Measurements from ENCODE around the gene SLC12A6.
"Not testable (repeated sequence)": the region's sequence is repeated elsewhere in the genome, so short reads cannot be mapped to it uniquely, and the experiment has no call there.

The SLC12A6 gene

GRCh38 chr15:34355241-34355640, 17.7 kb upstream of the SLC12A6 start:
- DNase-seq: no peak

DNA sequence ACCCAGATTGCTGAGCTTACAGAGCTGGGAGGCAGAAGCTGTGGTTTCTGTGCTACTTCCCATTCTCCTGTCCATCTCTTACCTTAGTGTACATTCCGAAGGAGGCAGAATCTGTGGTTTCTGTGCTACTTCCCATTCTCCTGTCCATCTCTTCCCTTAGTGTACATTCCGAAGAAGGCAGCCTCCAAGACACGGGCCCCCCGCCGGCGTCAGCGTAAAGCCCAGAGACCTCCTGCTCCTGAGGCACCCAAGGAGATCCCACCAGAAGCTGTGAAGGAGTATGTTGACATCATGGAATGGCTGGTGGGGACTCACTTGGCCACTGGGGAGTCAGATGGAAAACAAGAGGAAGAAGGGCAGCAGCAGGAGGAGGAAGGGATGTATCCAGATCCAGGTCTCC, 16.7 kb upstream of the SLC12A6 start:
- DNase-seq: no peak

- DNase-seq: no peak
These were observed 16.0 kb upstream of the SLC12A6 start for GRCh38 chr15:34353627-34354026.

DNA sequence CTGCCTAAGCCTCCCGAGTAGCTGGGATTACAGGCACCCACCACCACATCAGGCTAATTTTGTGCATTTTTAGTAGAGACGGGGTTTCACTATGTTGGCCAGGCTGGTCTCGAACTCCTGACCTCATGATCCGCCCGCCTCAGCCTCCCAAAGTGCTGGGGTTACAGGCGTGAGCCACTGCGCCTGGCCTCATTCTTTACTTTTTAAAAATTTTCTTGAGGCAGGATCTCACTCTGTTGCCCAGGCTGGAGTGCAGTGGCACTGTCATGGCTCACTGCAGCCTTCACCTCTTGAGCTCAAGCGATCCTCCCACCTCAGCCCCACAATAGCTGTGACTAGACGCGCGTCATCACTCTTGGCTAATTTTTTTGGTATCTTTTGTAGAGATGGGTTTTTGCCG, 15.4 kb upstream of the SLC12A6 start:
- not testable (repeated sequence) for DNase-seq

DNA sequence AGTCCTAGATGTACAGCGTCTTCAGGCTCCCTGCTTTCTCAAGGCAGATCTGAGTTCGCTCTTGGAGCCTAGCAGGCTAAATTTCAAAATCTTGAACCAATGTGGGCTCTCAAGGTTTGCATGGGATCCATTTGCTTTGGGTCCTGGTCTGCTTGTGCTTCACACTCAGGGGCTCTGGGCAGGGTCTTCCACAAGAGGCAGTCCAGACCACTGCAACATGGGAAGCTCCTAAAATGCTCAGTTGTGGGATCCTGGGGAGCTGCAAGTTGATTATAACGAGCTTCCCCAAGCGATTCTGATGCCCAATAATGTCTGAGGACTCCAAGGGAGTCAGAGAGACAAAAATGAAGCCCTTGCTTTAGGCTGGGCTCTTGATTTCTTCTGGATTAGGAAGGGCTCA, 12.2 kb upstream of the SLC12A6 start:
- DNase-seq: no peak

GRCh38 chr15:34348735-34349300, 11.2 kb upstream of the SLC12A6 start:
- no peak for DNase-seq

DNA sequence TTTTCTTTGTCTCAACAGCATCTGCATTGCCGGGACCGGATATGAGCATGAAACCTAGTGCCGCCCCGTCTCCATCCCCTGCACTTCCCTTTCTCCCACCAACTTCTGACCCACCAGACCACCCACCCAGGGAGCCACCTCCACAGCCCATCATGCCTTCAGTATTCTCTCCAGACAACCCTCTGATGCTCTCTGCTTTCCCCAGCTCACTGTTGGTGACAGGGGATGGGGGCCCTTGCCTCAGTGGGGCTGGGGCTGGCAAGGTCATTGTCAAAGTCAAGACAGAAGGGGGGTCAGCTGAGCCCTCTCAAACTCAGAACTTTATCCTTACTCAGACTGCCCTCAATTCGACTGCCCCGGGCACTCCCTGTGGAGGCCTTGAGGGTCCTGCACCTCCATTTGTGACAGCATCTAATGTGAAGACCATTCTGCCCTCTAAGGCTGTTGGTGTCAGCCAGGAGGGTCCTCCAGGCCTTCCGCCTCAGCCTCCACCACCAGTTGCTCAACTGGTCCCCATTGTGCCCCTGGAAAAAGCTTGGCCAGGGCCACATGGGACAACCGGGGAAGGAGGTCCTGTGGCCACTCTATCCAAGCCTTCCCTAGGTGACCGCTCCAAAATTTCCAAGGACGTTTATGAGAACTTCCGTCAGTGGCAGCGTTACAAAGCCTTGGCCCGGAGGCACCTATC, 10.5 kb upstream of the SLC12A6 start:
- DNase-seq: no peak

GRCh38 chr15:34342737-34343575, 5.4 kb upstream of the SLC12A6 start, which contains the start of the genes NOP10 and NUTM1:
NOP10 (minus strand) TSS chr15:34343136; CDS start chr15:34343073, 63 bp downstream.
NUTM1 (plus strand) TSS chr15:34343315; CDS start chr15:34343697, 382 bp downstream.
- DNase-seq: peak; percentile 91

- not testable (repeated sequence) for DNase-seq
These were observed 4.7 kb upstream of the SLC12A6 start for GRCh38 chr15:34342213-34342736.

DNA sequence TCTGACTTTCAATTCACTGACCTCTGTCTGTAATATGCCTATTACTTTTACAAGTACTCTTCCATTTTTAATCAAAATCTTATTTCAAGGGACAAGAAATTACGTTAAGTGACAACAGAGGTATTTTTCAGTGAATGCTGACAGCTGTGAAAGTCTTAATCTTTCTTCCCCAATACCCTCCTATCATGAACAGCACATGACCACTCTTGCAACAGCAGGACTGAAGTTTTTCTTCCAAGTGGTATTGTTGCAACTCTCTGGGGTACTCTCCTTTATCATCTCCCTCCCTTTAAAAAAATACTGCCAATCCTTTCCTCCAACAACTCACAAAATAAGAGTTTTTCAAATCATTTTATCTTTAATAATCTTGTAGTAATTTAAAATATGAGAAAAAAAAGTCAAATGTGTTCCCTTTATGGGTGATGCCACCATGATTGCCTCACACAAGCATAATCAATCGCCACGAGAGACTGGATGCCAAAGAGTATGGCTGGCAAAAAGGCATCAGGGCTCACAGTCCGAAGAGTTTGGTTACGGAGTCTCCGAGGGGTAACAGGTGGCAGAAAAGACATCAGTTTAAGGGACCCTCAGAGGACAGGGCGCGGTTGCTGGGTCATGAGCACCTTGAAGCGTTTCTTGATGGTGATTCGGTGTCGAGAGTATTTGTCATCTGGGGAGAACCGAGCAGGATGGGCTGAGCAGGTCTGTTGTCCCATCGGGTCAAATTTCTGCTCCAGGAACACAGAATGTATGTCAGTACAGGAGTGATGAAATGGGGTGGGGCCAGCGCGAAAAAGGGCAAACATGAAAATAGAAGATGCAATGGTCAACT, 4.0 kb upstream of the SLC12A6 start:
- no peak for DNase-seq

DNA sequence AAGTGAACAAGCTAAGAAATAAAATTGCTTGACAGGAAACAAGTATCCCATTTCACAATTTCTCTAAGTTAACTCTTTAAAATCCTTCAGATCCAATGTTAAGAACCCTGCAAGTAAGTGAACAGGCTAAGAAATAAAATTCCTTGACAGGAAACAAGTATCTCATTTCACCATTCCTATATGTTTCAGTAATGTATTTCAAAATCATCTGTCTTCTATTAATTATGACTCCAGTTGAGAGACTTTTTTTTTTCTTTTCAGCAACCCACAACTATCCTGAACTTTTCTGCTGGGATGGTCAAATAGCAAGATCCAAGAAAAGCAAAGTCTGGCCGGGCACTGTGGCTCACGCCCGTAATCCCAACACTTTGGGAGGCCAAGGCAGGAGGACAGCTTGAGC, 2.4 kb upstream of the SLC12A6 start:
- DNase-seq: no peak

- no peak for DNase-seq
These were observed 766 bp upstream of the SLC12A6 start for GRCh38 chr15:34338347-34338746.

DNA sequence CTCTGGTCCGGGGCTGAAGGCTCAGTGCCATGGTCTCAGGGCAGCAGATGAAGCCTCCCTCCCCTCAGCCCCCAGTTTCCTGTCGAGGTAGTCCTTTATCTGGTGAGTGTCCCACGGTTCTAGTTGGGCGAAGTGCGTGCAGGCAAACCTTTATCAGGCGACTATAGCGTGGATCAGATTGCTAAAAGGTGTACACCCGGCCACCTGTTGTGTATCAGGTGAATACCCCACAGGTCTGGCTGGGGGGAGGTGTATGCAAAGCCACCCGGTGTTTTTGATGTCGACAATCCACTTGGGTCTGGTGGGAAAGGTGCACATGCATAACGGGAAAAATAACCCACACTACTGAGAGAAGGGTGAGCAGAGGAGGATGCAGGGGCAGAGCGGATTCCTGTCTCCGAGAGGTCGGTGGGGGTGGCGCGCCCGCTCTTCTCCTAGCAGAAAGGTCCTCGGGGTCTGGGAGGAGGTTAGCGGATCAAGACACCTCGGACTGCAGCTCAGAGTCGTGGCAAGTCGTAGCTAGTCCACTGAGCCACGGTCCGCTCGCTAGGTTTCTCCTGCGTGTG, 507 bp downstream of the SLC12A6 start:
- peak; percentile 14 for DNase-seq

- no peak for DNase-seq
These were observed 1.2 kb downstream of the SLC12A6 start for GRCh38 chr15:34336231-34336990.

GRCh38 chr15:34335176-34336032, 2.2 kb downstream of the SLC12A6 start:
- DNase-seq: no peak

DNA sequence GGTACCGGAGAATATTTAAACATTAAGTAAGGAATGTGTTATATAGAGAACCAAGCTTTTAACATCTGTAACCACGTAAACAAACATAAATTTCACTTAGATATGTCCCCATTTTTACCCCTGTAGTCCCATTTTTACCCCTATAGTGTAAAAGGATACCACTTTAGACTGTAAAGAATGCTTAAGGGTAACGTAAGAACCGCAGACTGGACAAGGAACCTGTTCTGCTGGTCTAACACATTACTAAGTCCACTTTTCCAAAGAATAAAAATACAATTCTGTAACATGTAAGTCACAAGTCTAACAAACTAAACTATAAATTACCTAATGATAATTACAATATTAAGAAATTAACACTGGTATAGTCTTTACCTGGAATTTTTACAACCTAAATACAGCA, 2.9 kb downstream of the SLC12A6 start:
- DNase-seq: no peak

DNA sequence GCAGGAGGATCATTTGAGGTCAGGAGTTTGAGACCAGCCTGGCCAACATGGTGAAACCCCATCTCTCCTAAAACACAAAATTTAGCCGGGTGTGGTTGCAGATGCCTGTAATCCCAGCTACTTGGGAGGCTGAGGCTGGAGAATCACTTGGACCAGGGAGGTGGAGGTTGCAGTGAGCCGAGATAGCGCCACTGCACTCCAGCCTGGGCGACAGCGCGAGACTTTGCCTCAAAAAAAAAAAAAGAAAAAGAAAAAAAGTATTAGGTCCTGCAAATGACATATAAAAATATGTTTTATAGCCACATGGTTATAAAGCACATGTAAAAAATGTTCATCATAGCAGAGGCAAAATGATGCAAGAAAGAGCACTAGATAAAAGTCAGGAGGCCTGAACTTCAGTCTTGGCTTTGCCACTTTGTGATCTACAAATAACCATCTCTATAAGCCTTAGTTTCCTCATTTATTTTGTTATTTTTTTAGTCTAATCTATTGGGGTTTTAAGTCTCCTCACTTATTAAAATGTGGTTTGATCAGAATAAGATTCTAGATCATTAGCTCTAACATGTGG, 4.9 kb downstream of the SLC12A6 start:
- no peak for DNase-seq

DNA sequence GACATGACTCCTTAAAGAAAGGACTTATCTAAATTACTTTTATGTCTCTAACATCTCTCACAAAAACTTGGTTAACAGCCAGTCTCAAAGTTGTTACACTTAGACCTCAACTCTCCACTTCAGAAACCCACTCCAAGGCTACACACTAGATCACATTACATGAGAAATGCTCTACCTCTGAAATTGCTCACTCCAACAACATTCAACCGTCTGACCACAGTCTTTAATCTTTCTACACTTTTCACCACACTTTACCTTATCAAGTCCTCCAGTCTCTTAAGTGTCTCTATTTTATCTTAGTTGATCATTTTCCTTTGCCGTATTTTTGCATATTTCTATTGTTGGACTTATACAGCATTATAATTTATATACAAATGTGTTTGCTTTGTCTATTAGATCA, 5.8 kb downstream of the SLC12A6 start:
- no peak for DNase-seq

DNA sequence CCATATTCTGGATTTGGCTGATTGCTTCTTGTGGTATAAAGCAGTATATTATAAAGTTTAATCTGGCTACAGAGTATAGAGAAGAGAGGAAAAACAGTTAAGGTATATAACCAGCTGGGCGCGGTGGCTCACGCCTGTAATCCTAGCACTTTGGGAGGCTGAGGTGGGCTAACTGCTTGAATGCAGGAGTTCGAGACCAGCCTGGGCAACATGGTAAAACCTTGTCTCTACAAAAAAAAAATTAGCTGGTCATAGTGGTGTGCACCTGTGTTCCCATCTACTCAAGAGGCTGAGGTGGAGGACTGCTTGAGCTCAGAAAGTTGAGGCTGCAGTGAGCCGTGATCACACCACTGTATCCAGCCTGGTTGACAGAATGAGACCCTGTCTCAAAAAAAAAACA, 7.3 kb downstream of the SLC12A6 start:
- no peak for DNase-seq

GRCh38 chr15:34329006-34329405, 8.6 kb downstream of the SLC12A6 start:
- DNase-seq: no peak

Measured in CD4-positive, alpha-beta T cell treated with Interferon gamma for 1 hour (primary cell).